Esophagus muscularis mucosa (tissue), 4 donors: ENCODE data around the gene CR1L. TPM values are rescaled to one million over a fixed set of nuclear protein-coding genes. Genes with fewer than 3 reads are reported as not detected.

Source experiments
- DNase-seq: peaks from one replicate; pipeline ENCODE4 v3.0.0-alpha.2; 2017; ENCODE audit errors: extremely low spot score
- H3K27ac ChIP-seq, 4 donors: fragments of 200-600 bp; sonication (generic); replicated peaks in 1 of 4; 1 replicate in 3 of 4; 2 replicates in 1 of 4; pipeline ENCODE4 v1.5.1; 2016 to 2019; ENCODE audit warnings: mild to moderate bottlenecking in 1 of 4
- H3K27me3 ChIP-seq, 4 donors: fragments of 200-600 bp; sonication (generic); one replicate each; pipeline versions ENCODE4 v1.5.1 to v1.6.0; 2016 to 2019
- H3K36me3 ChIP-seq, 4 donors: fragments of 200-600 bp; sonication (generic); one replicate each; pipeline ENCODE4 v1.5.1; 2016 to 2019
- H3K4me1 ChIP-seq, 4 donors: fragments of 200-600 bp; sonication (generic); one replicate each; pipeline ENCODE4 v1.5.1; 2016 to 2019
- H3K4me3 ChIP-seq, 4 donors: fragments of 200-600 bp; sonication (generic); 1 replicate in 2 of 4; 2 replicates in 2 of 4; pipeline ENCODE4 v1.5.1; 2016 to 2019; ENCODE audit warnings: mild to moderate bottlenecking in 4 of 4, moderate library complexity in 1 of 4
- H3K9me3 ChIP-seq, 4 donors: fragments of 200-600 bp; sonication (generic); 1 replicate in 3 of 4; 2 replicates in 1 of 4; pipeline ENCODE4 v1.5.1; 2016 to 2019
- CTCF ChIP-seq, 3 experiments: fragments of 200-600 bp in 2 of 3; fragments of 450-650 bp in 1 of 3; sonication (generic) in 2 of 3; IDR thresholded peaks; one replicate each; pipeline ENCODE4 v1.5.1; 2017 to 2019; ENCODE audit warnings: antibody characterized with exemption in 3 of 3, mild to moderate bottlenecking in 2 of 3, moderate library complexity in 1 of 3
- EP300 ChIP-seq: sonication (generic); formaldehyde crosslinking; IDR thresholded peaks from one replicate; pipeline ENCODE4 v1.6.1; 2017; ENCODE audit warnings: antibody characterized with exemption
- POLR2A ChIP-seq: fragments of 450-650 bp; IDR thresholded peaks from one replicate; pipeline ENCODE4 v1.6.1; 2017; ENCODE audit warnings: antibody characterized with exemption, moderate library complexity, mild to moderate bottlenecking, low read depth
- POLR2AphosphoS5 ChIP-seq, 2 donors: sonication (generic); formaldehyde crosslinking; IDR thresholded peaks; one replicate each; pipeline ENCODE4 v1.6.1; 2017; ENCODE audit warnings: antibody characterized with exemption in 2 of 2
- WGBS: methylation state at CpG from one replicate; pipeline ENCODE4 v1.1.5; 2018; 5-methylcytosine and 5-hydroxymethylcytosine counted together
- intact Hi-C: fragments of 100-400 bp; cut with DNase I; formaldehyde crosslinking; loops from one replicate; pipeline ENCODE4 v1.15.1; 2023
- total RNA-seq, 4 donors: library from RNA; depleted of rRNA; stranded (reverse); fragments of >200 nt; gene quantifications; one replicate each; pipeline versions ENCODE4 v1.1.0 to v1.2.1, GENCODE V29; 2016

Gene CR1L
- not detected for total RNA-seq

GRCh38 chr1:207644852-207645634 lies at the start of gene CR1L:
TSS of gene CR1L (plus strand) at chr1:207645133. CDS start at chr1:207645234, 101 bp downstream.
- no peaks in the 10 kb centered on the region for H3K36me3 ChIP-seq
- WGBS = 5% methylated on average over 43 of the region's 65 CpGs
- intact Hi-C loops = no loop called here

GRCh38 chr1:207603777-207604176 lies 41.2 kb upstream of the CR1L start:
- no peak overlapping the region for H3K4me3 ChIP-seq
- intact Hi-C loops = no loop called here
- WGBS = 65% methylated on average over 6 of the region's 6 CpGs

More at GRCh38 chr1:207644852-207645634, at the start of gene CR1L:
- Histone ChIP-seq H3K4me3 (peak within 1 kb of the TSS; percentile 54 to 63 (median 63)), H3K27me3 (peaks cover 0 to 6% (median 0%) of the 10 kb centered on the region in 4 donors), H3K4me1 (peaks cover 8 to 17% (median 16%) of the 10 kb centered on the region in 4 donors), H3K9me3 (no peaks in the 10 kb centered on the region), H3K27ac (no peak within 1 kb of the TSS)
- DNase-seq = peak; percentile 93
- TF ChIP-seq EP300 = no peak
- TF ChIP-seq POLR2AphosphoS5 (IDR thresholded peaks at IDR 0.05) = peak in 1 of 2 donors; percentile 10

GRCh38 chr1:207605444-207606361 lies 39.2 kb upstream of the CR1L start:
- Histone ChIP-seq H3K36me3 (no peaks in the 10 kb centered on the region), H3K27me3 (no peaks in the 10 kb centered on the region), H3K4me1 (no peaks in the 10 kb centered on the region), H3K4me3 (no peak overlapping the region), H3K9me3 (no peaks in the 10 kb centered on the region), H3K27ac (no peak overlapping the region)
- no peak for TF ChIP-seq POLR2A
- TF ChIP-seq CTCF (IDR thresholded peaks at IDR 0.05) = no peak
- no peak for TF ChIP-seq EP300
- no peak for TF ChIP-seq POLR2AphosphoS5 (IDR thresholded peaks at IDR 0.05)
- intact Hi-C loops = no loop called here
- 88% methylated on average over 7 of the region's 7 CpGs for WGBS
- no peak for DNase-seq

More at GRCh38 chr1:207603777-207604176, 41.2 kb upstream of the CR1L start:
- Histone ChIP-seq H3K27me3 (no peaks in the 10 kb centered on the region), H3K27ac (no peak overlapping the region), H3K9me3 (no peaks in the 10 kb centered on the region), H3K36me3 (no peaks in the 10 kb centered on the region), H3K4me1 (no peaks in the 10 kb centered on the region)
- TF ChIP-seq CTCF (IDR thresholded peaks at IDR 0.05) (no peak), POLR2AphosphoS5 (IDR thresholded peaks at IDR 0.05) (no peak), EP300 (no peak), POLR2A (no peak)
- DNase-seq = no peak

GRCh38 chr1:207606362-207606755 lies 38.6 kb upstream of the CR1L start:
- Histone ChIP-seq H3K4me3 (no peak overlapping the region), H3K27ac (no peak overlapping the region), H3K27me3 (no peaks in the 10 kb centered on the region), H3K4me1 (no peaks in the 10 kb centered on the region), H3K9me3 (no peaks in the 10 kb centered on the region), H3K36me3 (no peaks in the 10 kb centered on the region)
- intact Hi-C loops = no loop called here
- DNase-seq = no peak
- 71% methylated on average over 2 of the region's 2 CpGs for WGBS
- TF ChIP-seq POLR2A = no peak

GRCh38 chr1:207612762-207613161 lies 32.2 kb upstream of the CR1L start:
- Histone ChIP-seq H3K9me3 (no peaks in the 10 kb centered on the region), H3K27ac (no peak overlapping the region), H3K27me3 (peaks cover 0 to 9% (median 0%) of the 10 kb centered on the region in 4 donors), H3K36me3 (no peaks in the 10 kb centered on the region), H3K4me3 (no peak overlapping the region), H3K4me1 (no peaks in the 10 kb centered on the region)
- intact Hi-C loops = no loop called here
- 80% methylated on average over 11 of the region's 11 CpGs for WGBS
- TF ChIP-seq POLR2AphosphoS5 (IDR thresholded peaks at IDR 0.05) (no peak), CTCF (IDR thresholded peaks at IDR 0.05) (no peak), EP300 (no peak), POLR2A (no peak)
- no peak for DNase-seq
